ENCODE results near the gene LUZP2. TPM values are rescaled to one million over a fixed set of nuclear protein-coding genes. Genes with fewer than 3 reads are reported as not detected.

The LUZP2 gene
- total and polyA plus RNA-seq, 4 donors, result 0.05 TPM; not detected in 3

DNA sequence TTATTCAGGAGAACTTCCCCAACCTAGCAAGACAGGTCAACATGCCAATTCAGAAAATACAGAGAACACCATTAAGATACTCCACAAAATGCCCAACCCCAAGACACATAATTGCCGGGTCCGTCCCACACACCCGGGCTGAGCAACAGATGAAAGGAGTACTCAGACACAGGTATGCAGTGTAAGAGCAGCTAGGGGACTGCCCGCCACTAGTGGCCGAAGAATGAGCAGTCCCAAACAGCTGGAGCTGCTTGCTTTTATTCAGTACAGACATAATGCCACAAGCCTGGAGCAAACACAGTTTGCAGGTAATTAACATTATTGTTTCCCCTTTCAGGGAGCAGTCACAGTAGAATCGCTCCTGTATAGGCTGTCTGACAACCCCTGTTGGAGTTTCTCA is 364.6 kb downstream of the LUZP2 start:
- no peaks in the 10 kb centered on the region for H3K27me3 ChIP-seq (ENCODE audit: control insufficient read depth in 4 of 4, insufficient read depth in 4 of 4, low read length in 3 of 4)
- H3K36me3 ChIP-seq (ENCODE audit: control insufficient read depth in 4 of 4, insufficient read depth in 3 of 4, low read depth in 1 of 4, low read length in 3 of 4), result no peaks in the 10 kb centered on the region
- peaks cover 0 to 5% (median 3%) of the 10 kb centered on the region in 4 donors for H3K9me3 ChIP-seq (ENCODE audit: control insufficient read depth in 4 of 4, low read length in 3 of 4)
- H3K4me1 ChIP-seq (ENCODE audit: control insufficient read depth in 4 of 4, insufficient read depth in 4 of 4, low read length in 3 of 4), result no peaks in the 10 kb centered on the region
- TF ChIP-seq, protein P1, sequence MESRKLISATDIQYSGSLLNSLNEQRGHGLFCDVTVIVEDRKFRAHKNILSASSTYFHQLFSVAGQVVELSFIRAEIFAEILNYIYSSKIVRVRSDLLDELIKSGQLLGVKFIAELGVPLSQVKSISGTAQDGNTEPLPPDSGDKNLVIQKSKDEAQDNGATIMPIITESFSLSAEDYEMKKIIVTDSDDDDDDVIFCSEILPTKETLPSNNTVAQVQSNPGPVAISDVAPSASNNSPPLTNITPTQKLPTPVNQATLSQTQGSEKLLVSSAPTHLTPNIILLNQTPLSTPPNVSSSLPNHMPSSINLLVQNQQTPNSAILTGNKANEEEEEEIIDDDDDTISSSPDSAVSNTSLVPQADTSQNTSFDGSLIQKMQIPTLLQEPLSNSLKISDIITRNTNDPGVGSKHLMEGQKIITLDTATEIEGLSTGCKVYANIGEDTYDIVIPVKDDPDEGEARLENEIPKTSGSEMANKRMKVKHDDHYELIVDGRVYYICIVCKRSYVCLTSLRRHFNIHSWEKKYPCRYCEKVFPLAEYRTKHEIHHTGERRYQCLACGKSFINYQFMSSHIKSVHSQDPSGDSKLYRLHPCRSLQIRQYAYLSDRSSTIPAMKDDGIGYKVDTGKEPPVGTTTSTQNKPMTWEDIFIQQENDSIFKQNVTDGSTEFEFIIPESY (IDR thresholded peaks at IDR 0.05), result no peak
- no peak for TF ChIP-seq JUND (IDR thresholded peaks at IDR 0.05)
- TF ChIP-seq FOXA2 (IDR thresholded peaks at IDR 0.05), result no peak
- TF ChIP-seq, protein P2, sequence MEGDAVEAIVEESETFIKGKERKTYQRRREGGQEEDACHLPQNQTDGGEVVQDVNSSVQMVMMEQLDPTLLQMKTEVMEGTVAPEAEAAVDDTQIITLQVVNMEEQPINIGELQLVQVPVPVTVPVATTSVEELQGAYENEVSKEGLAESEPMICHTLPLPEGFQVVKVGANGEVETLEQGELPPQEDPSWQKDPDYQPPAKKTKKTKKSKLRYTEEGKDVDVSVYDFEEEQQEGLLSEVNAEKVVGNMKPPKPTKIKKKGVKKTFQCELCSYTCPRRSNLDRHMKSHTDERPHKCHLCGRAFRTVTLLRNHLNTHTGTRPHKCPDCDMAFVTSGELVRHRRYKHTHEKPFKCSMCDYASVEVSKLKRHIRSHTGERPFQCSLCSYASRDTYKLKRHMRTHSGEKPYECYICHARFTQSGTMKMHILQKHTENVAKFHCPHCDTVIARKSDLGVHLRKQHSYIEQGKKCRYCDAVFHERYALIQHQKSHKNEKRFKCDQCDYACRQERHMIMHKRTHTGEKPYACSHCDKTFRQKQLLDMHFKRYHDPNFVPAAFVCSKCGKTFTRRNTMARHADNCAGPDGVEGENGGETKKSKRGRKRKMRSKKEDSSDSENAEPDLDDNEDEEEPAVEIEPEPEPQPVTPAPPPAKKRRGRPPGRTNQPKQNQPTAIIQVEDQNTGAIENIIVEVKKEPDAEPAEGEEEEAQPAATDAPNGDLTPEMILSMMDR (IDR thresholded peaks at IDR 0.05; ENCODE audit: low read depth, low read length, missing input control), result no peak
- TF ChIP-seq TAF1 (conservative IDR thresholded peaks at IDR 0.05), result no peak
- TF ChIP-seq, protein P3, sequence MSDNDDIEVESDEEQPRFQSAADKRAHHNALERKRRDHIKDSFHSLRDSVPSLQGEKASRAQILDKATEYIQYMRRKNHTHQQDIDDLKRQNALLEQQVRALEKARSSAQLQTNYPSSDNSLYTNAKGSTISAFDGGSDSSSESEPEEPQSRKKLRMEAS (IDR thresholded peaks at IDR 0.05), result no peak
- no peak for TF ChIP-seq SP1 (IDR thresholded peaks at IDR 0.05)
- no peak for TF ChIP-seq HNF4A (conservative IDR thresholded peaks at IDR 0.05)
- TF ChIP-seq RAD21 (IDR thresholded peaks at IDR 0.05), result no peak
- no peak for TF ChIP-seq GABPA (IDR thresholded peaks at IDR 0.05 in 1 of 2, conservative IDR thresholded peaks at IDR 0.05 in 1 of 2)
- TF ChIP-seq YY1 (IDR thresholded peaks at IDR 0.05), result no peak
- no peak for TF ChIP-seq FOXA1 (IDR thresholded peaks at IDR 0.05)
- H3K9ac ChIP-seq (ENCODE audit: low read depth in 1 of 2, low read length in 2 of 2), result no peak overlapping the region
- DNase-seq (ENCODE audit: low spot score), result no peak
- H3K4me3 ChIP-seq (ENCODE audit: low read depth in 1 of 3, low read length in 3 of 3), result peak overlapping the region in 1 of 3 donors; percentile 32
- no peak overlapping the region for H3K27ac ChIP-seq (ENCODE audit: low read depth in 1 of 2, low read length in 2 of 2)
- 93% methylated on average over 6 of the region's 6 CpGs for WGBS

DNA sequence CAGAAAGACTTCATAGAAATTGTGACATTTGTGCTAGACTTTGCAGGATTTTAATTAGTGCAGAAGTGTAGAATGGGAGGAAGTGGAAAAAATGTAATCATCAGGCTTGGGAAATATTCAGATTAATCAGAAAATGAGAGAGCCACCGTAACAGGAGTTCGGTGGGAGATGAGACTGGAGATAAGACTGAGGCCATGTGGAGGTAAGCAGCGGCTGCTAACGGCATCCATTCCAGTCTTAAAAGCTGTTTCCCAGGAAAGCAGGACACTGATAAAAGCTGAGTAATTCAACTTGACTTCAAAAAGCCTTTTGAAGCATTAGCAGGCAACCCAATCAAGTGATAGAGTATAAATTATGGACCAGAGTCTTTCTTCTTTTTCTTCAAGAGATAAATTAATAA is 369.9 kb downstream of the LUZP2 start:
- WGBS, result 74% methylated on average over 4 of the region's 4 CpGs
- DNase-seq (ENCODE audit: low spot score), result no peak
- H3K36me3 ChIP-seq (ENCODE audit: control insufficient read depth in 4 of 4, insufficient read depth in 3 of 4, low read depth in 1 of 4, low read length in 3 of 4), result no peaks in the 10 kb centered on the region
- H3K4me3 ChIP-seq (ENCODE audit: low read depth in 1 of 3, low read length in 3 of 3), result no peak overlapping the region
- H3K27ac ChIP-seq (ENCODE audit: low read depth in 1 of 2, low read length in 2 of 2), result no peak overlapping the region
- H3K9me3 ChIP-seq (ENCODE audit: control insufficient read depth in 4 of 4, low read length in 3 of 4), result peaks cover 0 to 2% (median under 1%) of the 10 kb centered on the region in 4 donors
- TF ChIP-seq RXRA (IDR thresholded peaks at IDR 0.05) (no peak), HNF4A (conservative IDR thresholded peaks at IDR 0.05) (no peak), JUND (IDR thresholded peaks at IDR 0.05) (no peak), FOXA1 (IDR thresholded peaks at IDR 0.05) (no peak), YY1 (IDR thresholded peaks at IDR 0.05) (no peak), HNF4G (IDR thresholded peaks at IDR 0.05) (no peak), FOXA2 (IDR thresholded peaks at IDR 0.05) (no peak), EGR1 (IDR thresholded peaks at IDR 0.05; ENCODE audit: low read depth in 2 of 2) (no peak), SP1 (IDR thresholded peaks at IDR 0.05) (no peak), RAD21 (IDR thresholded peaks at IDR 0.05) (no peak), NR2F2 (IDR thresholded peaks at IDR 0.05) (no peak)
- TF ChIP-seq, protein P4, sequence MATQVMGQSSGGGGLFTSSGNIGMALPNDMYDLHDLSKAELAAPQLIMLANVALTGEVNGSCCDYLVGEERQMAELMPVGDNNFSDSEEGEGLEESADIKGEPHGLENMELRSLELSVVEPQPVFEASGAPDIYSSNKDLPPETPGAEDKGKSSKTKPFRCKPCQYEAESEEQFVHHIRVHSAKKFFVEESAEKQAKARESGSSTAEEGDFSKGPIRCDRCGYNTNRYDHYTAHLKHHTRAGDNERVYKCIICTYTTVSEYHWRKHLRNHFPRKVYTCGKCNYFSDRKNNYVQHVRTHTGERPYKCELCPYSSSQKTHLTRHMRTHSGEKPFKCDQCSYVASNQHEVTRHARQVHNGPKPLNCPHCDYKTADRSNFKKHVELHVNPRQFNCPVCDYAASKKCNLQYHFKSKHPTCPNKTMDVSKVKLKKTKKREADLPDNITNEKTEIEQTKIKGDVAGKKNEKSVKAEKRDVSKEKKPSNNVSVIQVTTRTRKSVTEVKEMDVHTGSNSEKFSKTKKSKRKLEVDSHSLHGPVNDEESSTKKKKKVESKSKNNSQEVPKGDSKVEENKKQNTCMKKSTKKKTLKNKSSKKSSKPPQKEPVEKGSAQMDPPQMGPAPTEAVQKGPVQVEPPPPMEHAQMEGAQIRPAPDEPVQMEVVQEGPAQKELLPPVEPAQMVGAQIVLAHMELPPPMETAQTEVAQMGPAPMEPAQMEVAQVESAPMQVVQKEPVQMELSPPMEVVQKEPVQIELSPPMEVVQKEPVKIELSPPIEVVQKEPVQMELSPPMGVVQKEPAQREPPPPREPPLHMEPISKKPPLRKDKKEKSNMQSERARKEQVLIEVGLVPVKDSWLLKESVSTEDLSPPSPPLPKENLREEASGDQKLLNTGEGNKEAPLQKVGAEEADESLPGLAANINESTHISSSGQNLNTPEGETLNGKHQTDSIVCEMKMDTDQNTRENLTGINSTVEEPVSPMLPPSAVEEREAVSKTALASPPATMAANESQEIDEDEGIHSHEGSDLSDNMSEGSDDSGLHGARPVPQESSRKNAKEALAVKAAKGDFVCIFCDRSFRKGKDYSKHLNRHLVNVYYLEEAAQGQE (IDR thresholded peaks at IDR 0.05), result no peak
- TF ChIP-seq, protein P5, sequence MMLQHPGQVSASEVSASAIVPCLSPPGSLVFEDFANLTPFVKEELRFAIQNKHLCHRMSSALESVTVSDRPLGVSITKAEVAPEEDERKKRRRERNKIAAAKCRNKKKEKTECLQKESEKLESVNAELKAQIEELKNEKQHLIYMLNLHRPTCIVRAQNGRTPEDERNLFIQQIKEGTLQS (IDR thresholded peaks at IDR 0.05), result no peak
- TF ChIP-seq, protein P1 (IDR thresholded peaks at IDR 0.05), result no peak
- TF ChIP-seq, protein P3 (IDR thresholded peaks at IDR 0.05), result no peak
- TF ChIP-seq, protein P2 (IDR thresholded peaks at IDR 0.05; ENCODE audit: low read depth, low read length, missing input control), result no peak
- peaks cover 0 to 3% (median under 1%) of the 10 kb centered on the region in 4 donors for H3K4me1 ChIP-seq (ENCODE audit: control insufficient read depth in 4 of 4, insufficient read depth in 4 of 4, low read length in 3 of 4)
- no peak overlapping the region for H3K9ac ChIP-seq (ENCODE audit: low read depth in 1 of 2, low read length in 2 of 2)
- H3K27me3 ChIP-seq (ENCODE audit: control insufficient read depth in 4 of 4, insufficient read depth in 4 of 4, low read length in 3 of 4), result no peaks in the 10 kb centered on the region

Data from liver (tissue), 9 donors.